Vagina (tissue), 2 donors: Measurements from ENCODE around the gene TPGS2.

Experiments
- CTCF ChIP-seq, 3 experiments: fragments of 450-650 bp in 2 of 3; fragments of 200-600 bp in 1 of 3; sonication (generic) in 1 of 3; IDR thresholded peaks; one replicate each; pipeline ENCODE4 v1.5.1; 2017 to 2019; ENCODE audit warnings: antibody characterized with exemption in 3 of 3, mild to moderate bottlenecking in 2 of 3, moderate library complexity in 2 of 3
- POLR2A ChIP-seq, 2 donors: fragments of 450-650 bp; IDR thresholded peaks; one replicate each; pipeline ENCODE4 v1.6.1; 2017; ENCODE audit warnings: antibody characterized with exemption in 2 of 2, mild to moderate bottlenecking in 2 of 2, moderate library complexity in 2 of 2
- POLR2AphosphoS5 ChIP-seq, 2 donors: sonication (generic); formaldehyde crosslinking; IDR thresholded peaks; one replicate each; pipeline ENCODE4 v1.9.0; 2017; ENCODE audit warnings: antibody characterized with exemption in 2 of 2, mild to moderate bottlenecking in 2 of 2, low read depth in 1 of 2; ENCODE audit not compliant: insufficient read depth in 1 of 2

- no peak for TF ChIP-seq CTCF (IDR thresholded peaks at IDR 0.05)
- no peak for TF ChIP-seq POLR2A (IDR thresholded peaks at IDR 0.05)
- TF ChIP-seq POLR2AphosphoS5 (IDR thresholded peaks at IDR 0.05; ENCODE audit: insufficient read depth in 1 of 2, low read depth in 1 of 2) = no peak
These were observed 67.6 kb downstream of the TPGS2 start for GRCh38 chr18:36761186-36761698.
